ENCODE measurements around the gene PLPP7. TPM values are rescaled to one million over a fixed set of nuclear protein-coding genes. Genes with fewer than 3 reads are reported as not detected.

PLPP7 gene
- total RNA-seq, 2 experiments from 2014 or later, result not detected

DNA sequence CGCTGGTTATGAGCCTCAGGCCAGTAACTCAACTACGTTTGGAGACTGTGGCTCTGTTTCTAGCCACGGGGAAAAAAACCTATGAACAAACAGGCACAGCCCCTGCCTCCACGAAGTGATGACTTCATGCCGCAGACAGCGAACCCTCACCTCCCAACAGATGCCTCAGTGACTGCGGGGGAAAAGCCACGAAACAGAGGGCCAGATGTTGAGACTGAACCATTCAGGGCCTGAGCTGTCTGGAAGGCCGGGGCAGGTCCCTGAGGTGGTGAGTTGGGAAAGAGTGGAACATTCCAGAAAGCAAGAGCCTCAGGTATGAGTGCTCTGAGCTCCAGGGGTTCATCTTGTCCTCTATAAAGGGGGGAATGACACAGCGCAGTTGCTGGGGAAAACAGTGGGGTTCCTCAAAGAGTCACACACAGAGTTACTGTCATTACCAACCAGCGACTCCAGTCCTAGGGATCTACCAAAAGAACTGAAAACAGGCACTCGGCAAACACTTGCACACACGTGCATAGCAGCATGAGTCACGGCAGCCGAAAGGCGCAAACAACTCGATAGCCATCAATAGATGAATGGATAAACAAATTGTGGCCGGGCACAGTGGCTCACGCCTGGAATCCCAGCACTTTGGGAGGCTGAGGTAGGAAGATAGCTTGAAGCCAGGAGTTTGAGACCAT, 15.3 kb downstream of the PLPP7 start:
- Mint-ChIP-seq H3K27ac (no peak overlapping the region), H3K9me3 (ENCODE audit: low read depth) (no peaks in the 10 kb centered on the region), H3K4me3 (no peak overlapping the region), H3K4me1 (no peaks in the 10 kb centered on the region), H3K36me3 (no peaks in the 10 kb centered on the region), H3K27me3 (no peaks in the 10 kb centered on the region)
- no peak for DNase-seq
- CTCF ChIA-PET, result no interaction called here
- no peak for ATAC-seq

DNA sequence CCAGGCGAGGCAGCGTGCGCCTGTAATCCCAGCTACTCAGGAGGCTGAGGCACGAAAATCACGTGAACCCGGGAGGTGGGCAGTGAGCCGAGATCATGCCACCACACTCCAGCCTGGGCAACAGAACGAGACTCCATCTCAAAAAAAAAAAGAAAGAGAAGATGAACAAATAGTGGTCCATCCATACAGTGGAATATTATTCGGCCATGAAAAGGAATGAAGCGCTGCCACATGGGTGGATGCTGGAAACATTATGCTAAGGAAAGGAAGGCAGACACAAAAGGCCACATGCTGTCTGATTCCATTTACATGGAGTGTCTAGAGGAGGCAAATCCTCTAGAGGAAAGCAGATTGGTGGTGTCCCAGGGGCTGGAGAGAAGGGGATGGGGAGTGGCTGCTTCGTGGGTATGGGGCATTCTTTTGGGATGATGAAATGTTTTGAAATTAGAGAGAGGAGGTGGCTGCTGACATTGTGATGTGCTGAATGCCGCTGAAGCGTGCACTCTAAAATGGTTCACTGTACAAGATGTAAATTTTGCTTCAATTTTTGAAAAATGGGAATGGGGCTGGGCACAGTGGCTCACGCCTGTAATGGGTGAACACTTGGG, 17.0 kb downstream of the PLPP7 start:
- H3K27ac Mint-ChIP-seq, result no peak overlapping the region
- peaks cover 11% of the 10 kb centered on the region for H3K4me1 Mint-ChIP-seq
- H3K4me3 Mint-ChIP-seq, result no peak overlapping the region
- no peak for ATAC-seq
- H3K9me3 Mint-ChIP-seq (ENCODE audit: low read depth), result no peaks in the 10 kb centered on the region
- no peak for DNase-seq
- H3K36me3 Mint-ChIP-seq, result no peaks in the 10 kb centered on the region
- CTCF ChIA-PET, result no interaction called here
- H3K27me3 Mint-ChIP-seq, result no peaks in the 10 kb centered on the region

DNA sequence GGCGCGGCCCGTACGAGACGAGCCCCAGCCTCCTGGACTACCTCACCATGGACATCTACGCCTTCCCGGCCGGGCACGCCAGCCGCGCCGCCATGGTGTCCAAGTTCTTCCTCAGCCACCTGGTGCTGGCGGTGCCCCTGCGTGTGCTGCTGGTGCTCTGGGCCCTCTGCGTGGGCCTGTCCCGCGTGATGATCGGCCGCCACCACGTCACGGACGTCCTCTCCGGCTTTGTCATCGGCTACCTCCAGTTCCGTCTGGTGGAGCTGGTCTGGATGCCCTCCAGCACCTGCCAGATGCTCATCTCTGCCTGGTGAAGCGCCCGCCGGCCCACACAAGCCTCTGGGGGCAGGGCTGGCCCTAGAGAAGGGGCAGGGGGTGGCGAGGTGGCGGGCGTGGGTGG, 18.5 kb downstream of the PLPP7 start:
- DNase-seq (no peak), ATAC-seq (no peak)
- H3K4me3 Mint-ChIP-seq, result no peak overlapping the region
- H3K4me1 Mint-ChIP-seq, result peaks cover 11% of the 10 kb centered on the region
- H3K27ac Mint-ChIP-seq, result no peak overlapping the region
- H3K27me3 Mint-ChIP-seq, result no peaks in the 10 kb centered on the region
- CTCF ChIA-PET, result interaction anchor here (2.0 kb wide), 1 partner anchor 28 kb away, joined by 7 read pairs; no protein-coding TSS in a partner anchor
- H3K9me3 Mint-ChIP-seq (ENCODE audit: low read depth), result no peaks in the 10 kb centered on the region
- H3K36me3 Mint-ChIP-seq, result no peaks in the 10 kb centered on the region

DNA sequence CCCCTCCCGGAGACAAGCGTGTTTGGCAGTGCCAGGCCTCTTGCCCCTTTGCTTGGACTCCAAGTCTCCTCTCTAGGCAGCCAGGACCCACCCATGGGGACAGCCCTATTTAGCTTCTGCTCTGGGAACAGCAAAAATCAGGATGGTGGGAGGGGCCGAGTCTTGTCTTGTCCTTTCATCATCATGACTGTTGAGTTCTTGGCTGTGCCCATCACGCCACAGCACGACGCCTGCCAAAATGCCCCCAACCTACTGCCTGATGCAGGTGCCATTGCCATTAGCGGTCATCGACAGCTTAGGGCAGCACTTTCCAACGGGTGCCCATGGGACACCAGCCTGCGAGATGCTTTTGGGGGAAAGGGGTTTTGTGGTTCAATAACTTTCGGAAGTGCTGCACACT, 18.9 kb downstream of the PLPP7 start:
- CTCF ChIA-PET, result interaction anchor here (1.6 to 2.0 kb wide), 2 partner anchors 28 to 30 kb away, joined by 4 to 7 read pairs; no protein-coding TSS in a partner anchor
- DNase-seq (no peak), ATAC-seq (no peak)
- Mint-ChIP-seq H3K36me3 (no peaks in the 10 kb centered on the region), H3K27me3 (no peaks in the 10 kb centered on the region), H3K4me3 (no peak overlapping the region), H3K27ac (no peak overlapping the region), H3K4me1 (peaks cover 11% of the 10 kb centered on the region), H3K9me3 (ENCODE audit: low read depth) (no peaks in the 10 kb centered on the region)

DNA sequence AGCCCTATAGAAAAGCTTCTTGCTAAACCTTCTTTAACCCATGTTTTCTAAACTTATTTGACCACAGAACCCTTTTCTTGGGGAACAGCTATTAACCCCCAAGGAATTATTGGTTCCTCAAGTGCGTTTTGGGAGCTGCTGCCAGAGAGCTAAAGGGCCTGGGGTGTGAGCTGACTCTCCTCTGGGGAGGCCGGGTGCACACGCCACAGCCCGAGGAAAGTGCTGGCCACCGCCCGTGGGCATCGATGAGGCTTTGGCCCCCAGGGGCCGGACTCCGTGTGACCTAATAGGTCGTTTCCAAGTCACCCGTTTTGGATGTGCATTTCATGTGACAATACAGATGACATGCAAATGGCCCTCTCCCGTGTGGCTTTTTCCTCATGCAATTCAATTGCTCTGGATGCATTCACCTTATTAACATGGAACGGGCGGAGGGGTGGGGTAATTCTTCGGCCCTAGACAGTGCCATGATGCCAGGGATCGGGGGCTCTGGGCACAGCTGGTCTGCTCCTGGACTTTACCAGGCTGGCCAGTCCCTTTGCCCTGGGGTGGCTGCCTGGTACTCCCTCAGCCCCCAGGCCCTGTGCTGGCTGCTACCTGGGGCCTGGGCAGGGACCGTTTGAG, 19.5 kb downstream of the PLPP7 start:
- DNase-seq (no peak), ATAC-seq (no peak)
- CTCF ChIA-PET, result interaction anchor here (1.6 to 2.0 kb wide), 2 partner anchors 27 to 30 kb away, joined by 4 to 7 read pairs; no protein-coding TSS in a partner anchor
- H3K9me3 Mint-ChIP-seq (ENCODE audit: low read depth), result no peaks in the 10 kb centered on the region
- H3K4me3 Mint-ChIP-seq, result no peak overlapping the region
- H3K4me1 Mint-ChIP-seq, result peaks cover 11% of the 10 kb centered on the region
- H3K27me3 Mint-ChIP-seq, result no peaks in the 10 kb centered on the region
- no peaks in the 10 kb centered on the region for H3K36me3 Mint-ChIP-seq
- H3K27ac Mint-ChIP-seq, result no peak overlapping the region

DNA sequence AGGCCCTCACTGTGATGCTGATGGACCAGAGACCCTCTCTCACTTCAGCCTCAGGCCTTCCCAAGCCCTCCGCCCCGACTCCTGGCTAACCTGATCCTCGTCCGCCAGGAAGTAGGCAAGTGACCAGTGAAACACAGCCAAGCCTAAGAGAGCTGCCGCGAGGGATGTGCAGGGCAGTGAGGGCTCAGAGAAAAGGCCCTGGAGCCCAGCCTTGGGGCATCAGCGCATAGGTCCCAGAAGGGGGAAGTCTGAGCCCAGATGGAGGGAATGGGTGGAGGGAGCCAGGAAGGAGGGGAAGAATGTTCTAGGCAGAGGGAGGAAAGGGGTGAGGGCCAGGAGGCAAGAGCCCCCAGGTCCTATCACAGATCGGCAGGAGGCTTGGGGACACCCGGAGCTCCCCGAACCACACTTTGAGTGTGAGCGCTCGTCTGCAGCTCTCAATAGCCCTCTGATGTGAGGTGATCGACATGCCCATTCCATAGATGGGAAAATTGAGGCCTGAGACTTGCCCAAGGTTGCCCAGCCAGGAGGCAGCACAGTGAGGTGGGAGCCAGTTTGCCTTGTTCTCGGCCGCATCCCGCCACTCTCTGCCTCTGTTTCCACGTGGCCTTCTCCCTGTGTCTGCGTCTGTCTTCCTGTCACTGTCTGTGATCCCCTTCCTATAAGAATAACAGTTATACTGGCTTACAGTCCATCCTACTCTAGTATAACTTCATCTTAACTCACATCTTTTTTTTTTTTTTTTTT, 20.2 kb downstream of the PLPP7 start:
- no peak for ATAC-seq
- Mint-ChIP-seq H3K4me1 (peaks cover 11% of the 10 kb centered on the region), H3K9me3 (ENCODE audit: low read depth) (no peaks in the 10 kb centered on the region), H3K36me3 (no peaks in the 10 kb centered on the region), H3K4me3 (no peak overlapping the region), H3K27me3 (no peaks in the 10 kb centered on the region), H3K27ac (no peak overlapping the region)
- CTCF ChIA-PET, result interaction anchor here (1.6 kb wide), 1 partner anchor 31 kb away, joined by 4 read pairs; no protein-coding TSS in a partner anchor
- no peak for DNase-seq

DNA sequence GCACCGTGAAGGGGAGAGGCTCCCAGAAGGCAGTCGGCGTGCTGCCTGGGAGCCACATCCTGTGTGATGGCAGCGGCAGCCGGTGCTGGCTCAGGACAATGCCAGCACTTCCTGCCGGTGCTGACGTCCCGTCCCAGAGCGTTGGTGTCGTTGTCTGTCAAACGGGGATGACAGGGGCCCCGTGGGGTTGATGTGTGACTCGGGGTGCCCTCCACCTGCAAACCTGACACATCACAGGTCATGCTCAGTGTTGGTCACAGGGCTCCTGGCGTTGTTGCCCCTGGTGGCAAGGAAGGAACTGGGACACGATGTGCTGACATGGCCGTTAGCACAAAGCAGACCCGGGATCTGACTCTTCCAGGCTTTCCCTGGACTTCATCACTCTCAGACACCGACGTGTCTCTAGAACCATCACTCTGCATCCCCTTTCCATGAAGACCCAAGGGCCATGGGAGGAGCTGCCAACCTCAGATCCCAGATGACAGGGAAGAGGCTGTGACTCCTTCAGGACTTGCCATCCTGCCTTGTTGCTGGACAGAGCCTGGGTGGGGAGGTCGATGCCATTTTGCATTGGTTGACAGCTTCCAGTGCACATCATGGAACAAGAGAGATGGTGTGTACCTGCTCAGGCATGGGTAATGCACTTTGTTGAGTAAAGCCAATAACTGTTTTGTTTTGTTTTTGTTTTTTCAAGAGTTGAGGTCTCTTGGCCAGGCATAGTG, 21.5 kb downstream of the PLPP7 start:
- peak; percentile 98 for ATAC-seq
- DNase-seq, result peak; percentile 82
- Mint-ChIP-seq H3K4me1 (peaks cover 11% of the 10 kb centered on the region), H3K27ac (peak overlapping the region; percentile 68), H3K27me3 (no peaks in the 10 kb centered on the region), H3K4me3 (peak overlapping the region; percentile 38), H3K9me3 (ENCODE audit: low read depth) (no peaks in the 10 kb centered on the region), H3K36me3 (no peaks in the 10 kb centered on the region)
- CTCF ChIA-PET, result no interaction called here

DNA sequence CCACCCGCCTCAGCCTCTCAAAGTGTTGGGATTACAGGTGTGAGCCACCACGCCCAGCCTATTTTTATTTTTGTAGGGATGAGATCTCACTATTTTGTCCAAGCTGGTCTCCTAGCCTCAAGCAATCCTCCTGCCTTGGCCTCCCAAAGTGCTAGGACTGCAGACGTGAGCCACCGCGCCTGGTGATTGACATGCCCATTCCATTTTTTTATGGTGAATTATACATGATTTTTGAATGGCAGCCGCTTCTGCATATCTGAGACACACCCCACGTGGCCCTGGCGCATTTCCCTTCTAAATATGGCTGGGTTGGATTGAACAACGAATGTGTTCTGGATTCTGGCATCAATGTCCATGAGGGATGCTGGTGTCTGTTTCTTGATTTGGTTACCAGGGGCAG, 22.7 kb downstream of the PLPP7 start:
- CTCF ChIA-PET, result interaction anchor here (0.8 kb wide), 1 partner anchor 34 kb away, joined by 3 read pairs; no protein-coding TSS in a partner anchor
- H3K4me1 Mint-ChIP-seq, result peaks cover 11% of the 10 kb centered on the region
- H3K36me3 Mint-ChIP-seq, result no peaks in the 10 kb centered on the region
- no peaks in the 10 kb centered on the region for H3K27me3 Mint-ChIP-seq
- no peak overlapping the region for H3K27ac Mint-ChIP-seq
- no peak for DNase-seq
- no peak for ATAC-seq
- H3K9me3 Mint-ChIP-seq (ENCODE audit: low read depth), result no peaks in the 10 kb centered on the region
- no peak overlapping the region for H3K4me3 Mint-ChIP-seq

DNA sequence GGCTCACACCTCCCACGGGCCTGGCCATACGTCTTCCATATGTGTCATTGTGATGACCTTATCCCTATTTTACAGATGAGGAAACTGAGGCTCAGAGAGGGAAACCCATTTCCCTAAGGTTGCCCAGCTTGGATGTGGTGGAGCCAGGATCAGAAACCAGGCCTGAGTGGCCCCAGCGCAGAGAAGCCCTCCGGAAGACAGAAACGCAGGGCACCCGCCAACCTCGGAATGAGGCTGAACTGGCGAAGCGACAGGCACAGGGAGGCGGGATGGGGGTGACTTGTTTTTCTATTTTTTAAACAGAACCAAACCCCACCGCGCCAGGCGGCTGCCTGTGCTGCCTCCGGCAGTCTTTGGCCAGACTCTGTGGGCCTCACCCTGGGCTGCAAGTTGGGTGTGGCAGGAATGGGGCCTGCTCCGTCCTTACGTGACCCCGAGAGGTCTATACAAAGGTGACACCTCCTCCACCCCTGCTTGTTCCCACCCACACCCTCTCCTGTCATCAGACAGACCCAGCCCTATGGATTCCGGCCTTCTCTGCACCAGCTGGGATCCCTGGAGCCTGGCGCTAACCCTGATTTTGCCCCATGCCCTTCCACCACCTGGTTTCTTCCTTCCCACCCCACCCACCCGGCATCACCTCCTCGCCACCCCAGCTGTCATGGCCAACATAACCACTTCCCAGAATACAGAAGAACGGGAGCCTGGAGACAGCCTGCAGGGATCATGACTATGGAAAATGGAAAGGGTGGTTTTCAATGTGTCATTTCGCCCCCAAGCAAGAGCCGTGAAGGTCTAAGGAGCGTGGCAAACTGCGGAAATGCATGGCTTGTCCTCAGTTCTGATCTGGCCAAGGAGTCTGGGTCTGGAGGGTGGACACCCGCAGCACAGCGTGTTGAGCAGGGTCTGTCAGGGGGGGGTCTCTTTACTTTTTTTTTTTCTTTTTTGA, 23.6 kb downstream of the PLPP7 start:
- H3K4me3 Mint-ChIP-seq, result no peak overlapping the region
- DNase-seq (no peak), ATAC-seq (no peak)
- H3K4me1 Mint-ChIP-seq, result peaks cover 11% of the 10 kb centered on the region
- CTCF ChIA-PET, result interaction anchor here (0.8 kb wide), 1 partner anchor 23 kb away, joined by 3 read pairs; no protein-coding TSS in a partner anchor
- no peaks in the 10 kb centered on the region for H3K27me3 Mint-ChIP-seq
- H3K9me3 Mint-ChIP-seq (ENCODE audit: low read depth), result no peaks in the 10 kb centered on the region
- H3K27ac Mint-ChIP-seq, result no peak overlapping the region
- no peaks in the 10 kb centered on the region for H3K36me3 Mint-ChIP-seq

DNA sequence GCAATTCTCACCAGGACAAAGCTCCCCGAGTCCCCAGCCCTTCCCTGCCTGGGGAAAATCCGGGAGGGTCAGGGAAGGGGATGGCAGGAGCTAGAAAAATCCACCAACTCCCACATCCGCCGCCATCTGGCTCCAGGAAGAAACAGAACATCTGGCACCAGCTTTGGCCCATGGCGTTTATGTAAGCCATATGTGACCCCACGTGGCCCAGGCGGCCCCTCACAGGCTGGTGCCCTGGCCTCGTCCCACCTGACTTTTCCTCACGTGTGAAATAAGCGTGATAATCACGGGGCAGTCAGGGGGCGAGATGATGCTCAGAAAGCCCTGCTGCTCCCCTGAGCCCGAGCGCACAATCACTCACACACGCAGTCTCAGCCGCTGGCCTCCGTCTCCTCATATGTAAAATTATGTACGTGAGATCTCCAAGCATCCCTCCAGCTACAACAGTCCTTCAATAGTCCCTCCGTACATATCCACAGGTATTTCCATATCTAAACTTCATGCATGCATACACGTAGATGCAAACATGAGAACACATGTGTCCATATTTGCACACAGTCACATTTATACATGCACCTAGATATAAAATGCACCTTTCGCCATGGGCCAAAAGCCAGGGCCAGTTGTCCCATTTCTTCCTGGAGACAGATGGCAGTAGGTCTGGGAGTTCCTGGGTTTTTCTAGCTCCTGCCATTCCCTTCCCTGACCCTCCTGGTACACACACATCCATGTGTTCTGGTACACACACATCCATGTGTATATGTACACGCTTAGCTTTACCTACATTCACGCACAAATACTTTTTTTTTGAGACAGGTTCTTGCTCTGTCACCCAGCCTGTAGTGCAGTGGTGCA, 28.9 kb downstream of the PLPP7 start:
- Mint-ChIP-seq H3K27me3 (no peaks in the 10 kb centered on the region), H3K4me3 (no peak overlapping the region), H3K27ac (no peak overlapping the region), H3K9me3 (ENCODE audit: low read depth) (no peaks in the 10 kb centered on the region), H3K36me3 (no peaks in the 10 kb centered on the region), H3K4me1 (no peaks in the 10 kb centered on the region)
- no peak for ATAC-seq
- DNase-seq, result no peak
- CTCF ChIA-PET, result interaction anchor here (0.8 kb wide), 1 partner anchor 142 kb away, joined by 3 read pairs; no protein-coding TSS in a partner anchor

DNA sequence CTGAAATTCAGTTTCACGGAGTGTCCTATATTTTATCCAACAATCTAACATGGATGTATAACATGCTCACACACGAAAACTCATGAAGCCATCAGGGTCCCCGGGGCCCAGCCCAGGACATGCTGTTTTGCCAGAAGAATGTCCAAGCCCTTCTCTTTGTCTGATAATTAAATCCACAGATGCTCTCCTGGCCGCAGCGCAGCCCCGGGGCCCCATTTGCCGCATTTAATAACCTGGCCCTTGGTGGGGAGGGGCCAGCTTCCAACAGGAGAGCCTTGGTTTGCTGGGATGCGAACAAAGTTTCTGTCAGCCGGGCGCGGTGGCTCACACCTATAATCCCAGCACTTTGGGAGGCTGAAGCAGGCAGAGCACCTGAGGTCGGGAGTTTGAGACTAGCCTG, 30.0 kb downstream of the PLPP7 start:
- no peaks in the 10 kb centered on the region for H3K9me3 Mint-ChIP-seq (ENCODE audit: low read depth)
- H3K27ac Mint-ChIP-seq, result no peak overlapping the region
- DNase-seq (no peak), ATAC-seq (no peak)
- H3K27me3 Mint-ChIP-seq, result no peaks in the 10 kb centered on the region
- H3K36me3 Mint-ChIP-seq, result no peaks in the 10 kb centered on the region
- CTCF ChIA-PET, result interaction anchor here (0.8 kb wide), 1 partner anchor 143 kb away, joined by 3 read pairs; no protein-coding TSS in a partner anchor
- no peaks in the 10 kb centered on the region for H3K4me1 Mint-ChIP-seq
- H3K4me3 Mint-ChIP-seq, result no peak overlapping the region

Measured in activated CD8-positive, alpha-beta memory T cell treated with anti-CD3 and anti-CD28 coated beads, Interleukin-2, amount 10 ng/mL, durations not matched to agents 7 days and 5 days (primary cell).